C1 segment of cervical spinal cord (tissue), 14 donors: Measurements from ENCODE around the gene STUB1.

Experiments
- DNase-seq, 14 donors: peaks; one replicate each; lab custom pipeline; 2025; lab: John Stamatoyannopoulos, UW

STUB1 gene

GRCh38 chr16:644556-644955 is 35.7 kb upstream of the STUB1 start:
- DNase-seq, result no peak

DNA sequence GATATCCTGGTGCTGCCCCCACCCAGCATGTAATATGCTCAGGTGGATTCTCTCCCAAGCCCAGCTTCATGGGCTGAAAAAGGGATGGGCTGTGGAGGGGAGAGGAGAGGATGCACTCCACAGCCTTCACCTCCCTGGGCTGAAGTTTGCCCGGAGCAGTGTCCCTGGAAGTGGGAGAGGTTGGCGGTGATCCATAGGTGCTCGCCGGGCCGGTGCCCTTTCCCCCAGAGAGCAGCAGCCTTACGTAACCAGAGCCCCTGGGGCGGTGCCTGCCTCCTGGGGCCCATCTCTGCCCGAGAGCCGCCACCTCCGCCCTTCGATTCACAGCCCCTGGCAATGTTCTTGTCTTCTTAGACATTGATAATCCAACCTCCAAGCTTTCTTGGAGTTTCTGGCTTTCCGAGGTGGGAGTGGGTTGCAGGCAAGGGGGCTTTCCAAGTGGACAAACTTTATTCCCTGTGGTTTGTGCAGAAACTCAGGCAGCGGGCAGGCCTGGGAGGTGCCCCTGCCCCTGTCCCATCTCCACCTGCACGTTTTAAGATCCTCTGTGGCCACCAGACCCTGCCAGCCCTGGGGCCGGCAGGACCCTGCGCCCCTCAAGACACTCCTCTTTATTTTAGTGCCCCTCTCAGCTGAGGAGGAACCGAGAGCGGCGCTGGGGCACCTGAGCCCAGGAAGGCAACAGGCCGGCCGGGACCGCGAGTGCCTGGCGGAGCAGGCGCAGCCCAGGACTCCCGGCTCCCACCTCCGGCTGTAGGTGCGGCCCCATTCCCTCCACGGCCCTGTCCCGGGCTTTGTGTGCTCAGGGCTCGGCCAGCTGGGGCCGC is 34.1 kb upstream of the STUB1 start:
- no peak for DNase-seq

DNA sequence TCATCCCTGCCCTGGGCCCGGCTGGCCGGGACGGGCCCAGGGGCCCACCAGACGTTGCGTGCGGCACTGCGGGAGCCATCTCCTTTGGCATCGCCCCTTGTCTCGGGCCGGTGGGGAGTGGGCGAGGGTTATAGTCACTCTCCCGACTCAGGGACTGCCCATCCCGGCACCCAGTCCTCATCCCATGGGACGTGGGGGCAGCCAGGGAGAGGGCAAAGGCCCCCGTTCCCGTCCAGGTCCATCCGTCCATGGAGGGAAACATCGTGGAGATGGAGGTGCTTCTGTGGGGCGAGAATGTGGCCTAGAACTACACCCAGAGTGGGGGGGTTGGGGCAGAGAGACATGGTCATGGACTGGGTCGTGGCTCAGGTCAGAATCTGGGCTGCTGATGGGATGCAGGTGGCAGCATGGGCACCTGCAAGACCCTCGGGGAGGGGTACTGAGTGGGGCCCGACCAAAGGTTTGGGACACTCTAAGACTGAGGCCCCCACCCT is 33.5 kb upstream of the STUB1 start:
- no peak for DNase-seq

DNA sequence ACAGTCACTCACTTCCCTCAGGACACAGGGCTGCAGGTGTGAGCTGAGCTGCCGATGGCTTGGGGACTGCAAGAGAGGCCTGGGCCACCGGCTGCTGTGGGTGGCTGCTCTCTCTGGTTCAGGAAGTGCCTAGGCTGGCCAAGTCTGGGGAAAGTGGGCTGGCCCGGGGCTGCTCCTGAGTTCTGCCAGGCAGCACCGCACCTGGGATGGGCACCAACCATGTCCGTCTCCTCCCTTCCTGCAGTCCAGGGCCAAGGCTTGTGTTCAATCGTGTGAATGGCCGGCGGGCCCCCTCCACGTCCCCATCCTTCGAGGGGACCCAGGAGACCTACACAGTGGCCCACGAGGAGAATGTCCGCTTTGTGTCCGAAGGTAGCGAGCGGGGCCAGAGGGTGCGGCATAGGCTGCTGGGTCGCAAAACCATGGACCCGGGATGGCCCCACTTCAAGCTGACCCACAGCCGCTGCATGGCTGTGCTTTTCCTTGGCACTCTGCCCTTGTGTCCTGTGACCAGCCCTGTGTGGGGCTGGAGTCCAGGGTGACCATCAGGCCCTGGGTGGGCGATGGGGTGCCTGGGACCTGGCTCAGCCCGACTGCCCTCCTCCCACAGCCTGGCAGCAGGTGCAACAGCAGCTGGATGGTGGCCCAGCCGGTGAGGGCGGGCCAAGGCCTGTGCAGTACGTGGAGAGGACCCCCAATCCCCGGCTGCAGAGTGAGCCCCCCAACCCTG is 32.9 kb upstream of the STUB1 start:
- no peak for DNase-seq

DNA sequence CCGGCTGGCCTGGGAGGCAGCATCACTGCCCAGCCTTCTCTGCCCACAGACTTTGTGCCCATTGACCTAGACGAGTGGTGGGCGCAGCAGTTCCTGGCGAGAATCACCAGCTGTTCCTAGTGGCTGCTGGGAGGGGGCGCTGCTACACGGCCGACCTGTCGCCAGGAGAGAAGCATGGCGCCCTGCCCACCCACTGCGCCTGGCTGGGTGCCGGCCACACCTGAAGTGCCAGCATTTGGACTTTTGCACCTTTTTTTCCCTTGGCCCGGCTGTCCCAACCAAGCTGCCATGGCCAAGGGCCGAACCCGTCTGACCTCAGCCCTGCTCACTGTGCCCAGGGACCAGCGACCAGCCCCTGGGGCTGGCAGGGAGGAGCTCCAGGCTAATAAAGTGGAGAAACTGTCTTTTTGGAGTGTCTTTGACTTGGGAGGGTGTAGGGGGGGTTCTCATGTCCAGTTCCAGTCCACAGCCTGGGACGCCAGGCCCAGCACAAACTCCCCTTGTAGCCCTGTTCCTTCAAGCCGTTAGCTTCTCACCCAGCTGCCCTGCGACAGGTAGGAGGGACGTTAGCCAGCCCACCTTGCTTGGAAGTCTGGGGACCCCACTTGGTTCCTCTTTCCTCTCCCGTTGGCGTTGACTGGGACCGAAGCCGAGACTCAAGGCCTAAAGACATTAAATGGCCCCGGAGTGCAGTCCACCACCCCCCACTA is 32.0 kb upstream of the STUB1 start:
- DNase-seq, result no peak

GRCh38 chr16:648781-649589 is 31.2 kb upstream of the STUB1 start, which contains the start of gene WDR90:
Gene WDR90 (plus strand): TSS chr16:649365. CDS start chr16:649417, 52 bp downstream.
- DNase-seq, result peak; percentile 47 to 93 (median 84)

GRCh38 chr16:649631-650030 is 30.6 kb upstream of the STUB1 start:
- no peak for DNase-seq

DNA sequence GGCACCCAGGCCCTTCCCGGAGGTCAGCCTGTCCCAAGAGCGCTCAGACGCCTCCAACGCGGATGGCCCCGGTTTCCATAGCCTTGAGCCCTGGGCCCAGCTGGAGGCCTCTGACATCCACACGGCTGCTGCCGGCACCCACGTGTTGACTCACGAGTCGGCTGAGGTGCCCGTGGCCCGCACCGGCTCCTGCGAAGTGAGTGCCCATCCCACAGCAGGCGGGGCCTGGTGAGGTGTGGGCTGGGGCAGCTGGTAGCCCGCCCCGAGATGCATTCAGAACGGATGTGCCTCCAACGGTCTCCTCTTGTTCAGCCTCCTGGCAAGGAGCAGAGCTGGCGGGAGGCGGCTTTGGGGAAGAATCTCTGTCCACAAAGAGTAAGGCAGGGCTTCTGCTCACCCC is 28.4 kb upstream of the STUB1 start:
- no peak for DNase-seq

- no peak for DNase-seq
These were observed 27.5 kb upstream of the STUB1 start for GRCh38 chr16:652454-653305.

DNA sequence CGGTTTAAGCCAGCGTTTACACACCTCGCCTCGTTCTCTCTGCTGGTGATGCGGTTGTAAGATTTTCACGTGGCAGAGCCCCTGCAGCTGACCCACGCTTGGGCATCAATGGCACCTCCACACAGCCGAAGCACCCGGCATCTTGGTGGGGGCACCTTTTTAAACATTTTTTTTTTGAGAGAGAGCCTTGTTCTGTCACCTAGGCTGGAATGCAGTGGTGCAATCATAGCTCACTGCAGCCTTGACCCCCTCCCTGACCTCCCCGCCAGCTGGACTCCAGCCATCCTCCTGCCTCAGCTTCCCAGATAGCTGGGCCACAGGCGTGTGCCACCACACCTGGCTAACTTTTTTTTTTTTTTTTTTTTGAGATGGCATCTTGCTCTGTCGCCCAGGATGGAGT is 26.2 kb upstream of the STUB1 start:
- DNase-seq, result no peak

DNA sequence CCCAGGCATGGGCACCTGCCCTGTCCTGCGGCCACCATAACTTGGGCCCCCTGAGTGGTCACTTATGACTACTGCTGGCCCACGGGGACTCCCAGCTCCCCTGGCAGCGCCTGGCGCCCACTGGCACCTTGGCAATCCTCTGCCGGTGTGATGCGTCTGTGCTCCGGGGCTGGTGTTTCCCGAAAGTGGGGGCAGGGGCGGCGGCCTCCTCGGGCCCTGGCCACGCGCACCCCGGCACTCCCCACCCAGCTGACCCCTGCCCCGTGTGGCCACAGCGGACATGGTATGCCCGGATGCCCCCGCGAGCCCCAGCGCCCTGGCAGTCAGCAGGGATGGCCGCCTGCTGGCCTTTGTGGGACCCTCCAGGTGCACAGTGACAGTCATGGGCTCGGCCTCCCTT is 22.7 kb upstream of the STUB1 start:
- no peak for DNase-seq

- DNase-seq, result no peak
These were observed 21.3 kb upstream of the STUB1 start for GRCh38 chr16:658679-659571.

GRCh38 chr16:659618-660017 is 20.6 kb upstream of the STUB1 start:
- no peak for DNase-seq

DNA sequence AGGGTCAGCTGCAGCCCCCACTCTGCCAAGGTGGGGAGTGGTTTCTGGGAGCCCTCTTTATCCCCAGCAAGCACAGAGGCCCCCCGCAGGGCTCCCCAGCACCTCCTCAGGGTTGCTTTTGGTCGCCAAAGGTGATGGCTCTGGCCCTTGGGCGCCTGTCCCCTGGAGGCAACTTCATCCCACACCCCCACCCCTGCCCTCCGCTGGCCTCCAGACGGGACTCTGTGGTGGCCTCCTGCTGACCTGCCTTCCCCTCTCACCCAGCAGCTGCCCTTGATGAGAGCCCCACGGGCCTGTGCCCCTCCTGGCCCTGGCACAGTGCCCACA is 20.1 kb upstream of the STUB1 start:
- DNase-seq, result no peak

DNA sequence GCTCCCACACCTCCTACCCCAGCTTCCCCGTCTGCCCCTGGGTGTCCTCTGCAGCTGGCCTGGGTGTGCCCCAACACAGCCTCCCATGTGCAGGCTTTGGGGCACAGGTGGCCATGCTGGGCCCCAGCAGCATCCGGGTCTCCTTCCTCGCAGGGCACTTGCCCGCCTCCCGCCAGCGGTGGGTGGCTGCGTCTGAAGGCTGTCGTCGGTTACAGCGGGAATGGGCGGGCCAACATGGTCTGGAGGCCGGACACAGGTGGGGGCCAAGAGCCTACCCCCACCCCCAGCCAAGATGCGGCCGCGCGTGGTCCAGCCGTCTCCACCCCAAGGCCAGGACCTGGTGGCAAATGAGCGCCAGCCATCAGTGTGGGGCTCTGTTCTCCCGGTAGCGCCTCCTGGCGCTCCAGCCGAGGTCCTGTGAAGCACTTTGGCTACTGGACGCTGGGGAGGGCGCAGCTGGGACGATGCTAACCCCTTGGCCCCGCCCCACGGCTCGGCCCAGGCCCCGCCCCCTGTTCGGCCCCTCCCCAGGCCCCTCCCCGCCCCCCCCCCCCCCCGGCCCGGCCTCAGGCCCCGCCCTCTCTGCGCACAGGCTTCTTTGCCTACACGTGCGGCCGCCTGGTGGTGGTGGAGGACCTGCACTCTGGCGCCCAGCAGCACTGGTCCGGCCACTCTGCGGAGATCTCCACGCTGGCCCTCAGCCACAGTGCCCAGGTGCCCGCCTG is 19.6 kb upstream of the STUB1 start:
- DNase-seq, result peak in 12 of 14 donors; percentile 36 to 82 (median 63)

DNA sequence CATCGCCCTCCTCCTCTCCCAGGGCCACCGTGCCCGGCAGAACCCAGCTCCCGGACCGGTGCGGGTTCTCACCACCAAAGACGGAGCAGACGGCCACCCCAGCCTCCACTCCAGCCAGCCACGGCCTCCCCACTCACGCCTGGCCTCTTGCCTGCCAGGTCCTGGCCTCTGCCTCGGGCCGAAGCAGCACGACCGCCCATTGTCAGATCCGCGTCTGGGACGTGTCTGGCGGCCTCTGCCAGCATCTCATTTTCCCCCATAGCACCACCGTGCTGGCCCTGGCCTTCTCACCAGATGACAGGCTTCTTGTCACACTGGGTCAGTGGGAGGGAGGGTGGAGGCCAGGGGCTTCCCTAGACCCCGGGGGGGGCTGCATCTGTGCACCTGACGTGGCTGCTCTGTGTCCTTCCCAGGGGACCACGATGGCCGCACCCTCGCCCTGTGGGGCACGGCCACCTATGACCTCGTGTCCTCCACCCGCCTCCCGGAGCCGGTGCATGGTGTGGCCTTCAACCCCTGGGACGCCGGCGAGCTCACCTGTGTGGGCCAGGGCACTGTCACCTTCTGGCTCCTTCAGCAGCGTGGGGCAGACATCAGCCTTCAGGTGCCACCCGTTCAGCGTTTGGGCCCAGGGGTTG is 18.9 kb upstream of the STUB1 start:
- no peak for DNase-seq

GRCh38 chr16:662095-662494 is 18.1 kb upstream of the STUB1 start:
- DNase-seq, result no peak

DNA sequence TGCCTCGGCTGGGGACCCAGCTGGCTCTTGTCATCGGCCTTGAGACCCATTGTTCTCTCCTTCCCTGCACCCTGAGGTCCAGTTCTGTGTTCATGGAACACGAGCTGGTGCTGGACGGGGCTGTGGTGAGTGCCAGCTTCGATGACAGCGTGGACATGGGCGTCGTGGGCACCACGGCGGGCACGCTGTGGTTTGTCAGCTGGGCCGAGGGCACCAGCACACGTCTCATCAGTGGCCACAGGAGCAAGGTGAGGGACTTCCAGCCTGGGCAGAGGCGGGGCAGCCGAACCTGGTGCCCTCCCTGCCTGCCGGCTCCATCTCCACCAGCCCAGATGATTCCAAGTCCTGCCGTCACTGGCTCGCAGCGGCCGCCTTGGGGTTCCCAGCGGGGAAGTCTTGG is 17.6 kb upstream of the STUB1 start:
- DNase-seq, result no peak
